Epithelial cell of esophagus (primary cell): ENCODE measurements around the gene LHFPL3.

Experiments used
- DNase-seq: peaks from one replicate; pipeline ENCODE4 v3.0.0; 2010; ENCODE audit warnings: low read depth
- H3K4me3 ChIP-seq: 2 replicates; pipeline ENCODE4 v1.5.1; 2011; ENCODE audit warnings: mild to moderate bottlenecking, low read length, control low read depth
- TF ChIP-seq, protein P1 (sequence below): IDR thresholded peaks from 2 replicates; pipeline ENCODE4 v1.5.1; 2011; ENCODE audit warnings: low read depth, mild to moderate bottlenecking, low read length, control low read depth, inconsistent platforms; ENCODE audit not compliant: insufficient read depth; ENCODE audit errors: missing control alignments

Gene LHFPL3

GRCh38 chr7:104653825-104654401, 325.5 kb downstream of the LHFPL3 start:
- TF ChIP-seq, protein P1, sequence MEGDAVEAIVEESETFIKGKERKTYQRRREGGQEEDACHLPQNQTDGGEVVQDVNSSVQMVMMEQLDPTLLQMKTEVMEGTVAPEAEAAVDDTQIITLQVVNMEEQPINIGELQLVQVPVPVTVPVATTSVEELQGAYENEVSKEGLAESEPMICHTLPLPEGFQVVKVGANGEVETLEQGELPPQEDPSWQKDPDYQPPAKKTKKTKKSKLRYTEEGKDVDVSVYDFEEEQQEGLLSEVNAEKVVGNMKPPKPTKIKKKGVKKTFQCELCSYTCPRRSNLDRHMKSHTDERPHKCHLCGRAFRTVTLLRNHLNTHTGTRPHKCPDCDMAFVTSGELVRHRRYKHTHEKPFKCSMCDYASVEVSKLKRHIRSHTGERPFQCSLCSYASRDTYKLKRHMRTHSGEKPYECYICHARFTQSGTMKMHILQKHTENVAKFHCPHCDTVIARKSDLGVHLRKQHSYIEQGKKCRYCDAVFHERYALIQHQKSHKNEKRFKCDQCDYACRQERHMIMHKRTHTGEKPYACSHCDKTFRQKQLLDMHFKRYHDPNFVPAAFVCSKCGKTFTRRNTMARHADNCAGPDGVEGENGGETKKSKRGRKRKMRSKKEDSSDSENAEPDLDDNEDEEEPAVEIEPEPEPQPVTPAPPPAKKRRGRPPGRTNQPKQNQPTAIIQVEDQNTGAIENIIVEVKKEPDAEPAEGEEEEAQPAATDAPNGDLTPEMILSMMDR: no peak
- H3K4me3 ChIP-seq: no peak overlapping the region
- no peak for DNase-seq

GRCh38 chr7:104655592-104655991, 327.2 kb downstream of the LHFPL3 start:
- no peak overlapping the region for H3K4me3 ChIP-seq
- no peak for DNase-seq
- TF ChIP-seq, protein P1: no peak

GRCh38 chr7:104656467-104656866, 328.1 kb downstream of the LHFPL3 start:
- TF ChIP-seq, protein P1: no peak
- no peak overlapping the region for H3K4me3 ChIP-seq
- peak; percentile 3 for DNase-seq

- TF ChIP-seq, protein P1: no peak
- no peak for DNase-seq
- H3K4me3 ChIP-seq: no peak overlapping the region
Observed at GRCh38 chr7:104657134-104657533, 328.7 kb downstream of the LHFPL3 start.

DNA sequence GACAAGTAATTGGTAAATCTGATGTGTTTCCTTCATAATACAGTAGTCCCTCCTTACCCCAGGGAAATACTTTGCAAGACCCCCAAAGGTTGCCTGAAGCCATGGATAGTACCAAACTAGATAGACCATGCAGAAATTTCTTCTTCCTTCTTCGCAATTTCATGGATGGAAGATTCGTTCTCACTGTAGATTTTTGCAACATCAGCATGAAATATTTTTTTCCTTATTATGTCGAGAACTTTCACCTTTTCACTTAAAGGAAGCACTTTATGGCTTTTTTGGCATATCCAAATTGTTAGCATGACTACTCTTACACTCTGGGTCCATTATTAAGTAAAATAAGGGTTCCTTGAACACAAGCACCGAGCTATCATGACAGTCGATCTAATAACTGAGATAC, 333.2 kb downstream of the LHFPL3 start:
- TF ChIP-seq, protein P1: no peak
- no peak overlapping the region for H3K4me3 ChIP-seq
- no peak for DNase-seq

GRCh38 chr7:104664648-104665047, 336.2 kb downstream of the LHFPL3 start:
- TF ChIP-seq, protein P1: no peak
- H3K4me3 ChIP-seq: no peak overlapping the region
- no peak for DNase-seq

GRCh38 chr7:104677587-104677986, 349.2 kb downstream of the LHFPL3 start:
- DNase-seq: no peak
- H3K4me3 ChIP-seq: no peak overlapping the region
- TF ChIP-seq, protein P1: no peak
